ENCODE results near the gene CASZ1.
A peak's percentile ranks its signal among the peaks of the same experiment; 100 is the strongest.

CASZ1 gene

DNA sequence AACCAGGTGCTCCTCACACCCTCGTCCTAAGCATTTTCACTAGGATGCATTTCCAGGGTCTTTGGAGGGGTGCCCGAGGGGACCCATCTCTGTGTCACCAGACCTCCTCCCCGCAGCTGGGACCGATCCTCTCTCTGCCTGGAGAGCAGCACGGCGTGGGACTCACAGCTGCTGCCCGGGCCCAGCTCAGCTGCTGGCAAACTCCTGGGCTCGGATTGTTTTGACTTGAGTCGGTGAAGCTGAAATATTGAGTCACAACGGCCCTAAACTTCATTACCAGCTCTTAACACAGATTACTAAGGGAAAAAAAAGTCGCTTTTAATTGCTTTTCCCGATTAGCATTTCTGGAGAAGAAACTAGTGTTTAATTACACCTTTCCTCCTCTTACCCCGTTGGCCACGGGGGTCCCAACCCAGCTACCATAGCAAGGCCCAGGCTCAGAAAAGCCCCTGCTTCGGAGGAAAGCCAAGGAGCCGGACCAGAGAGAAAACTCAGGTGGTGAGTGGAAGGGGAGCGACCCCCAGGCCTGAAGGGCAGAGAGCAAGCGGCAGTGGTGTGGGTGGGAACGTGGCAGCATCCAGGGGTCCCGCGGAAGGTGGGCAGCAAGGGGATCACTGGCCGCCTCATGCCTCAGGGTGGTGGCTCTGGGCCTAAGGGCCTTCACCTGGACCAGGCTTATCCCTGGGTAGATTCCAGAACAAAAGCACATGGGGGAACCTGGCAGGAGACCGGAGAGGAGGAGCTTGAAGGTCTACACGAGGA is 41.7 kb downstream of the CASZ1 start:
- no peak for DNase-seq (ENCODE audit: low read depth in 1 of 2, low spot score in 1 of 2)

DNA sequence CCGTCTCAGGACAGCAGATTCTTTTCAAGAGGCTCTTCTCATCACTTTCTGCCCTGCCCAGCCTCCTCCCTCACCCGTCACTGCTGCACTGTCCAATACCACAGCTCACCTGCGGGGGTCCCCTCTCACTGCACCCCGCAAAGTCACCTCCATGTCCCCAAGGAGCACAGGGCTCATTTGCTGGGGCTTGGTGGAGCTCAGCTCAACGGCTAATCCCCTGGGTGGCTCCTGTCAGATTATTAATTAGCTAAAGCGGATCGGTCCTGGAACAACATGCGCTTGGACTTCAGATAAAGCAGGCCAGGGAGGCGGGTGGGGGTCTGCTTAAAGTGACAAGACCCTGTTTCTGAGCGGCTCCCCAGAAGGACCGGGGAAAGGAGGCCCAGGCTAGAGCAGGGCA is 43.1 kb downstream of the CASZ1 start:
- no peak for DNase-seq (ENCODE audit: low read depth in 1 of 2, low spot score in 1 of 2)

DNA sequence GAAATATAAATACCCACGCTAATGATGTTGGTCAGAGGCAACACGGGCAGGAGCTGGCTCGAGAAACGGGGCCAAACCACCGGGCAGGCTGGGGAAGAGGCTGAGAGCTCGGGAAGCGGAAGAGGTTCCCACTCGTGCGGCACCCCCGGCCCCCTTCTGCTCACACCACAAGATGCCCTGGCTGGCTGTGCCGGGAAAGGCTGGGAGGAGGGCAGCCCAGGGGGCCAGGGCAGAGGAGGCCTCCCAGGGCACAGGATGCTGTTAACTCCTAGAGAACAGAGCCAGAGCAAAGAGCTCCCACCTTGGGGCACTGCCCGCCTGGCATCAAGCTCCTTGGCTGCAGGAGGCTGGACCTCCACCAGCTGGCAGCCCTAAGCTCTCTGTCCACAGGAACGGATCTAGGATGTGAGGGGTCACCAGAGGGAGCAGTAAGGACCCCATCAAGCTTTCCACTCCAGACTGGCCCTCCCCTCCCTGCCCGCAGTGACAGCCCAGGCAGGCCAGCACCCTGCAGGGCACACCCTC is 44.8 kb downstream of the CASZ1 start:
- no peak for DNase-seq (ENCODE audit: low read depth in 1 of 2, low spot score in 1 of 2)

DNA sequence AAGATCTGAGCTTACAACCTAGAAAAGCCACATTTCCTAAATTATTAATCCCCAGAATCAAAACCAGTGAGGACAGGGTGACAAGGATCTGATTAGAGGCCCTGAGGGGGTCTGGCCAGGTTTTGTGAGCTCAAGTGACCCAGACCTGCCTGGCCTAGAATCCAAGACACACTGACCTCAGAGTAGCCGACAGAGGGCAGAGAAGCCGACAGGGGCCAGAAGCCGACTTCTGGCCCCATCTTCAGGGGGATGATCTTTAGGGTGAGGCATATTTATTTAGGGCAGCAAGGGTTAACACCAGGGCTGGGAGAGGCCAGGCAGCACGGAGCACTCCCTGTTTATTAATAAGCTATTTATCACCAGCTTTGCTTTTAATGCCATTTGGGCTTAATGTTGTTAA is 45.3 kb downstream of the CASZ1 start:
- no peak for DNase-seq (ENCODE audit: low read depth in 1 of 2, low spot score in 1 of 2)

DNA sequence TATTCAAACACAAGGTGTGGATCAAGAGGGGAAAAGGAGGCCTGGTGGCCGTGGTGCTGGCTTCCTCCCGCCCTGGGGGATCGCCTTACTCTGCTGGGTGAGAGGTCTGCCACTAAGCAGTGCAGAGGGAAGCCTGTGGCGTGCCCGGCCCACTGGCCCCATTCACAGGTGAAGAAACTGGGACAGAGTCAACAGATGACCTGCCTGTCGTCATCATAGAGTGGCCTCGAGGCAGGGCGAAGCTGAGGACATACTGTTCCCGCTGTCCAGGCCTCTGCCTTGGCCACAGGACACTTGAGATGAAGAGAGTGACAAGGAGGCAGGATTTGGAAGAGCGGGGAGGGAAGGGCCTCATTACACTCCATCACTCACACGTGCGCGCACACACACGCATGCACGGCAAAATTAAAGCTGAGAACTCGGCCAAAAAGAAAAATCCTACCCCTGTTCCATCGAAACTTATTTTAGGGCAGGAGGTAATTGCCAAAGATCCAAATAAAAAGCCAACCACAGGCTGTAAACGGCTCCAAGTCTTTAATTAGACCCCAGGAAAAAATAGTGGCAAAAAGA is 50.5 kb downstream of the CASZ1 start:
- no peak for DNase-seq (ENCODE audit: low read depth in 1 of 2, low spot score in 1 of 2)

DNA sequence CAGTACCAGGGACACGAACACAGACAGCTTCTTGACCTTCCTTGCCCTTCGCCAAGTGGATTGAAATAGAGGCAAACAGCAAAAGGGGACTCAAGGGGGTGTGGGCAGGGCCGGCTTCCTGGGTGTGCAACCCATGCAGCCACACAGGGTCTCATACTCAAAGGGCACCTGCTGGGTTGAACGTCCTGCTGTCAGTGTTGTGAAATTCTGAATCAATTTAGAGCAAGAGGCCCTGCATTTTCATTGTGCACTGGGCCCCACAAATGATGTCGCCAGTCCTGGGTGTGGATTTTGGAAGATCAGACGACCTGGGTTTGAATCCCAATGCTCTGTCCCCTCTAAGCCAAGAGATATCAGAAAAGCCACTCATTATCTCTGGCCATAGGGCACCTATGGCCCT is 51.1 kb downstream of the CASZ1 start:
- DNase-seq (ENCODE audit: low read depth in 1 of 2, low spot score in 1 of 2): no peak

DNA sequence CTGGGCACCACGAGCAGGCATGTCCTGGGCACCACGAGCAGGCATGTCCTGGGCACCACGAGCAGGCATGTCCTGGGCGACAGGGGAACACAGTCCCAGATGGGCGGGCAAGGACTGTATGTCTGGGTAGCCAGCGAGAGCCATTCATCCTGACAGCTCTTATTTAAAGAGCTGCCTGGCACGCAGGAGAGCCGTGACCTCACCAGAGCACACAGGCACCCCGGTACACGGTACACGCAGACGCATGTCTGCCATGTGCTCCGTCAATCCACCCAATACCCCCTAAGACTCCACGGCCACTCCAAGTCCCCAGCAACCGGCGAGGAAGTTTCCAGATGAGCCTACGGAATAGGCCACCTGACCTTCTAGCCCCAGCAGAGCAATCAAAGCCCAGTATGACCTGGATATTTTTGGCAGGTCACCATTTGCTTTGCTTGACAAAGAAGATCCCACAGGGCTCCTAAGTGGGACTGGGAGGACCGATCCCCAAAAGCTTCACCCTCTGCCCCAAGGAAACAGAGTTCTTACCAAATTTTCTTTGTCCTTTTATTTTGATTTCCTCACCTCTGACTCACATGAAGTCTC is 51.7 kb downstream of the CASZ1 start:
- DNase-seq (ENCODE audit: low read depth in 1 of 2, low spot score in 1 of 2): no peak

DNA sequence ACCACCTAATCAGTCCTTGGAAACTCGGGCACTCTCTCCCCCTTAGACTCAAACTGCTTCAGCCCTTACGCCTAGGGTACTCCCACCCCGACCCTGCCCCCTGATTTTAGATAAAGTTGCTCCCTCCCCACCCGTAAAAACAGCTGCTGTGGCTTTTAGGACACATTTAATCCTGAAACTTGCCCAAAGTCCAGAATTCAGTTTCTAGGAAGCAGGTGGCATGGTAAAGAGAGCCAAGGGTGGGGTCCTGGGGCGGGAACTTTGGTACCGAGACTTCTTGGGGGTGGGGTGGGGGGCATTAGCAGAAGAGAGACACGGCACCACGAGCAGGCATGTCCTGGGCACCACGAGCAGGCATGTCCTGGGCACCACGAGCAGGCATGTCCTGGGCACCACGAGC is 52.4 kb downstream of the CASZ1 start:
- DNase-seq (ENCODE audit: low read depth in 1 of 2, low spot score in 1 of 2): no peak

DNA sequence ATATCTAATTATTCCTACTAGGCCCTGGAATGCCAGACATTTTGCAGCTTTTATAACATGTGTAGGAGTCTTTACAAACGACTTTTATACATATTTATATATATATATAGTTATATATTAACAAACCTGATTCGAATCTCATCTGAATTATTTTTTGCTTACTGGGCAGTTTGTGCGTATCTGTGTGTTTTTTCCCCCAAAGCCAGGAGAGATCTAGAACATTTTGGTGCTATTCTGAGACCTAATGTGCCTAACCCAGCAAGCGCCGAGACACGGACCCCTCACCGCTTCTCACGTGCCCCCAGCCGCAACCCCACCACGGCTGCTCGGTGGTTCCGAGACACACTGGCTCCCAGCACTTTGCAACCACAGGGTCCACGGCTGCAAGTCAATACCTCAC is 54.8 kb downstream of the CASZ1 start:
- no peak for DNase-seq (ENCODE audit: low read depth in 1 of 2, low spot score in 1 of 2)

DNA sequence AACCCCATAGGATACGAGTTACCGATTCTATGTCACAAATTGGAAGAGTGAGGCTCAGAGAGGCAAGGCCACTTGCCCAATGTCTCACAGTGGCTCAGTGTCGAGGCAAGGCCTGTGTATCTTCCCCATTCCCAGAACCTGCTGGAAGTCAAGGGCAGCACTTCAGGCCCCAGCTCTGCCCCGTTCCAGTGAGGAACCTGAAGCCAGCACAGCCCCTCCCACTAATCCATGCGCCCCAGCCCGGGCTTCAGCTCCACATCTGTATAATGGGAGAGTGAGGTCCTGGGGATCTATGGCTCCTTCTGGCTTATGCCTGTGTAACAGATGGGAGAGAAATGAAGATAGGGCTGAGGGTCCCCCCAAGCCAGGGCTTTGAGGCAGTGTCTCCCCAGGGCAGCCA is 56.3 kb downstream of the CASZ1 start:
- no peak for DNase-seq (ENCODE audit: low read depth in 1 of 2, low spot score in 1 of 2)

DNA sequence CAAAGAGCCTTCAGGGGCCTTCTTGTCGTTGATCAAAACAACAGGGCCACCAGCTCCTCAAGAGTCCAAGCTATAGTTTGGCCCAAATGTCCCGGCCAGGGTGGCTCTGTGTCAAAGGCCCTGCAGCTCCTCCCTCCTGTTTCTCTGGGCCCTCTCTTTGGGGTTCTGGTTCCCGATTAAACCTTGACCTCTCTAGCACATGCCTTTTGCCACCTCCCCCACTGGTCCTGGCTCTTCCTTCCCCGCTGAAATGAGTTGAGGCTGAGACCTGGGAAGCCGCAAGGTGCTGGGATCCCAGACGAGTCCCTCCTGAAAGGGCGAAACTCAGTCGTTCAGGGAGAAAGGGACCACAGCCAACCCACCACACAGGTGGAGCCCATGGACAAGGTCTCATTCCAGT is 56.9 kb downstream of the CASZ1 start:
- DNase-seq (ENCODE audit: low read depth in 1 of 2, low spot score in 1 of 2): no peak

DNA sequence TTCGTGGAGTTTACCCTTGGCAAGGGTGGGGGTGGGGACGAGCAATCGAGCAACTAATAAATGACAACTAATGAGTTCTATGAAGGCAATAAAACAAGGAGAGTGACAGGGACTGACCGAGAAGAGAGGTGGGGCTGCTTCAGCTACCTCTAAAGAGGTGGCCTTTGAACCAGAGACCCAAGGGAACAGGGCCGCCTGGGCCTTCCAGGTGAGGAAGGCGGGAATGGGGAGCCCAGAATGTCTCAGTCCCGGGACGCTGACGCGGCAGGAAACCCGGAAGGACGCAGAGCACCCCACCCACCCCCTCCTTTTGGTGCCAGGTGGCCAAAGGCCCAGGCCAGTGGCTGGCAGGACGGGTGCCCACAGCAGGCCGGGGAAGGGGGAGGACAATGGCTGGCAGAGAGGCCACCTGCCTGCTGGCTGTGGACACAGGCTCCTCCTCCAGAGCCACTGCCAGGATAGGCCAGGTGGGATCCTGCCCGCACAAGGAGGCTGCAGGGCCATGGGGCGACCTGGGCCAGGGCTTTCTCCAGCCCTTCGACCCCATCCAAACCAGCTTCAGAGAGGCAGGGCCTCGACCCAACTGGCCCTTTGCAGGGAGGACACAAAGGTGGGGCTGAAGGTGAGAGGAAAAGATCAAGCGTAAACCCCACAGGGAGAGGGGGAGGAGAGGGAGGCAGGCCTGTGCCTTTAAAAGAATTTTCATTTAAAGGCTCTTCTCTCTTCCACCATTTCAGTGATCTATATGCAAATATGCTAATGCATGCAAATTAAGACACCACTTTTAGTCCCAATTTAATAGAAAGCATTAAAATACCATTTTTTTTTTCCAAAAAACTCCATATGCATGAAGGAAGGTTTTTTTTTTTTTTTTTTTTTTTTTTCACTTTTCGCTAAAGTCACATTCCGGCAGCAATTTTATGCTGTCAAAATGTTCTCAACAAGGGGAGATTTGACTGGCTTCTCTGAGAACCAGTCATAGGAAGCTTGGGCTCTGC is 58.1 kb downstream of the CASZ1 start:
- no peak for DNase-seq (ENCODE audit: low read depth in 1 of 2, low spot score in 1 of 2)

DNA sequence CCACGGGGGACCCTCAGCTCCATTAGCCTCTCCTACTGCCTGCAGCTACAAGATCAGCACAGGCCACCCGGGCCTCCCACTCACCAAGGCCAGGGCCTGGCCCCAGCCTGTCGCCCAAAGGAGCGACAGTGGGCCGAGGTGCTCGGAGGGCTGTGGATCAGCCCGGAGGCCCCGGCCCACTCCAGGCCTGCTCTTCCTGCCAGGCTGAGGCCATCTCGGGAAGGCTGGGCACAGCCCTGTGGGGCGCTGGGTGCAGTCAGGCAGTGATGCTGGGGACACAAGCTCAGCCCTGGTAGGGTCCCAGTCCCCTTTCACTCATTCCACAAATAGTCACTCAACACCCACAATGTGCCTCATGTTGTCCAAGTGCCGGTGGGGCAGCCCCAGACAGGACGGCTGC is 58.8 kb downstream of the CASZ1 start:
- DNase-seq (ENCODE audit: low read depth in 1 of 2, low spot score in 1 of 2): no peak

DNA sequence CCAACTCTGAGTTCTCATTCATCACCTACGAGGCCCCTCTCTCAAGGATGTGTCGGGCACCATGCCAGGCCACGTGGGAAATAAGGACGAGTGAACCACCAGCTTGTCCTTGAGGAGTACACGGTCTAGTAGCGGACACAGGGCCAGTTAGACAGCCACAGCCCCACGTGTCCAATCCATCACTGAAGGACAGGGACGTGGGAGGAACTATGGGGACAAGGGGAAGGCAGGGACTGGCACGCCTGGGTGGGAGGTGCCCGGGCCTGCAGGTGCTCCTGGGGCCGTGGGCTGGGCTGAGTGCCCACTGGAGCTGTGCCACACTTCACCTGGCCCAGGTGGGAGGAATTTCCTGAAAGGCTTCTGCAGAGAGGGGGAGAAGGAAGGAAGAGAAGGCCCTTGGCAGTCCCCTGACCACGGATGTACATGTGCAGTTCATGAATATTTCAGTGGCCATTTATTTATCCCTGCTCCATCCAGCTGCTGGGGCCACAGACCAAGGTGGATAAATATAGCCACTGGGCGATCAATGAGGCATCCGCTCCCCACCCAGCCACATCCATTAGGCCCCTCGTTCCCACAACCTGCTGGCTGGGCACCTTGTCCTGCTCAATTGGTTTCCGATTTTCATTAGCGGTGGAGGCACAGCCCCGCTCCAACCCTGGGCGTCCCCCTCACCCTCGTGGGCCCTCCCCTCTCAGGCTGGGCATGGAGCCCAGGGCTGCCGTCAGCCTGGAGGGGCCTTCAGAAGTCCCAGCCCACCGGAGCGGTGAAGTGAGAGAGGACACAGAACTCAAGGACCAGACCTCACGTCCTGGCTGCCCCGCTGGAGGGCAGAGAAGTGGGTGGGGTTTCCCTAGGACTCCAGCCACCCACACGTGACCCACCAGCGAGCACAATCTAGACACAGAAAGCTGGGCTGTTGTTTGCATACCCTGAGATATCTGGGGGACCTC is 59.5 kb downstream of the CASZ1 start:
- no peak for DNase-seq (ENCODE audit: low read depth in 1 of 2, low spot score in 1 of 2)

DNA sequence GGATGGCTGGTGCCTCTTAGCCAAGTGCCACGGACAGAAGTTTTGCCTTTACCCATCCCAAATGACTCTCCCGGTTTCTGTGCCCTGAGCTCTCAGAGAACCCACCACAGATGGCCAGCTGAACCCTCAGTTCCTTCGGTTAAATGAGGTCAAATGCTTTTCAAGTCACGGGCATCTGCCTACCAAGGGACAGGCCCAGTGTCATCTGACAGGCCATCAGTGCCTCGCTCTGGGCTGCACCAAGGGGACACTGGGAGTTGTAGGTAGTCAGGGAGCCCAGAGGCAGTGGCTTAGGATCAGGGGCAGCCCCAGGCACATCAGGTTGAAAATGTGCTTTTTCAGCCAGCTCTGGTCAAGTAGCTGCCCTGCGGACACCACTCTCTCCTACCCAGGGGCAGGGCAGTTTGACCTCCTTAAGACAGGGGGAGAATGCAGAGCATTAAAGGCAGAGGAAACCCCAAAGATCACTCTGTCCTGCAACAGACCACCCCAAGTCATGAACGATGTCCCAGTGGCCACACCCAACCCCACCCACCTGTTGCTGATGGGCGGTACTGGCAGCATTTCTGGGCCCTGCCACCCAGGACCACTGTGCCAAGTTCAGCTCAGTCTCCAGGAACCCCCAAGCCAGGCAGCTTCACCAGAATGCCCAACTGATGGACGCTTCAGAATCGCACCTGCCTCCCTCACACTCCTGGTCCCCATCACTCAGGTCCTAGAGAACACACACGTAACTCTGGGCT is 60.7 kb downstream of the CASZ1 start:
- DNase-seq (ENCODE audit: low read depth in 1 of 2, low spot score in 1 of 2): no peak

DNA sequence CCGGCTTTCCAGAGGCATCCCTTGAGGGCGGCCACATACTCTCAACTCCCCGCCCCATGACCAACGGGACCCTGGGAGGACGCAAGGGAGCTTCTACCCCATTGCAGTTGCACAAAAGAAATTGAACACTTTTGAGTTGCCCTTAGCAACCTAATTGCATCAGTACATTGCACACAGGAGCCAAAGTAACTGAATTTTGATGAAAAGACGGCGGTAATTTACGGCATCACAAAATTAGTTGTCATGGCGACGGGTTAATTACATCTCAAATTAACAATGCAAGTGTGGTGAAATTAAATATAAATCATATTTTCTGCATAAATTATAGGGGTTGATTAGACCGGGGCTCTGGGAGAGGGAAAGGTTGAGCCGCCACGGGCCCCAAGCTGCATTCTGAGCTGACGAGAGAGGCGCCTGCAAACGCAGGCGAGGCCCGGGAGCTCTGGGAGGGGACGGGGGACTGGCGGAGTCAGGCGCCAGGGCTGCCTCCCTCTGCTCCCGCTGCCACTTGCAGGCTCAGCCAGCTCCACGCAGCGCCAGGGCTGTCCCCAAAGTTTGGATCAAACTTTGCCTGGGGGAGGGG is 61.4 kb downstream of the CASZ1 start:
- DNase-seq (ENCODE audit: low read depth in 1 of 2, low spot score in 1 of 2): no peak

DNA sequence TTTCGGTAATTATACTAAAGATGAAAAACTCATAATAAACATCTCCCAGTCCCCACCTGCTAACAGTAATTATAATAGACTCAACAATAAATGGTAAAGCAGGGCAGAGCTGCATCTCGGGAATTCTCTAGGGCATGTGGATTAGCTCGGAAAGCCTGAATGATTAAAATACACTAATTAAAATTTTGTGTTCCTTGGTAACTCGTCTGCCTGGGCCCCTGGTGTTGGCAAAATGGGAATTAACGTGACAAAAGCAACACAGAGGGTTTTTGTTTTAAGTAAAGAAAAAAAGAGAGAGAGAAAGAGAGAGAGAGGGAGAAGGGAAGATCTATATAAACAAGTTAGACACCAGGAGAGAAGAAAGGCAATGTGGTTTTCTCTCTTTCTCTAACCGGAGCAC is 62.1 kb downstream of the CASZ1 start:
- no peak for DNase-seq (ENCODE audit: low read depth in 1 of 2, low spot score in 1 of 2)

DNA sequence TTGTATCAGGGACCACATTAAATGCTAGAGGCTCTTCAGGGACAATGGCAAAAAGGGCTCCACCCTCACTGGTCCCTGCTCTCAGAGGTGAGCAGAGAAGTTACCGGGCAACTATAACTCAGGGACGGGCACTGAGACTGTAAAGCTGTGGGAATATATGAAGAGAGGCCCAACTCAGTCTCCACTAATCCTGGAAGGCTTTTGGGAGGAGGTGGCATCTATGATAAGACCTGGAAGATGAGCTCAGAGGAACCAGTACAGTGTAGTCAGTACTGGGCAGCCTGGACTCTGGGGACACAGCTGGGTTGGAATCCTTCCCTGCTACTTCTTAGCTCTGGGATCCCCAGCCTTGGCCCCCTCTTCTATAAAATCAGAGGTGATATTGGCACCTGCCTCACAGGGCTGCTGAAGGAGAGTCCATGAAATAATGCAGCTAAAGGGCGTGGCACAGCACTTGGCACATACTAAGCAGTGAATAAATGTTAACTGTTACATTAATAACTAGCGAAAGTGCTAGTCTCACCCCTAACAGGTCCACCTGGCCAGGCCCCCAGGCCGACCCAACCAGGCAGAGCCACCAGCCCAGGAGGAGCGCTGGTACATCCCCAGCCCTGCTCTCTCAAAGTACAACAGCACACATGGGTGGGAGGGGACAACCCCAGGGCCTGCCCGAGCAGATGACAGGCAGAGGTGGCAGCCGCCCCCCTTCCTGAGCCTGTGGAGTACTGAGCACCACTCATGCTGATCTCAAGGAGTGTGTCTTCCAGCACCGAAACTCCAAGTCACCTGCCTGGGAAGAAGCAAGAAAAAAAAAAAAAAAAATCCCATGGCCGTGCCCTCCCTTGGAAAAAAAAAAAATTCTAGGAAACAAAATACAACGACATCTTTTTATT is 62.7 kb downstream of the CASZ1 start:
- DNase-seq (ENCODE audit: low read depth in 1 of 2, low spot score in 1 of 2): peak in 1 of 2 donors; percentile 38
